SIG-M5 treated with dmso at 0.1 percent for 504 hours (cell line): ENCODE results near the gene GOLGA3.
"Not testable (repeated sequence)": the region's sequence is repeated elsewhere in the genome, so short reads cannot be mapped to it uniquely, and the experiment has no call there.

Experiments
- DNase-seq: peaks from one replicate; lab custom pipeline; 2025; ENCODE audit not compliant: unreplicated experiment; lab: John Stamatoyannopoulos, UW

GOLGA3 gene

DNA sequence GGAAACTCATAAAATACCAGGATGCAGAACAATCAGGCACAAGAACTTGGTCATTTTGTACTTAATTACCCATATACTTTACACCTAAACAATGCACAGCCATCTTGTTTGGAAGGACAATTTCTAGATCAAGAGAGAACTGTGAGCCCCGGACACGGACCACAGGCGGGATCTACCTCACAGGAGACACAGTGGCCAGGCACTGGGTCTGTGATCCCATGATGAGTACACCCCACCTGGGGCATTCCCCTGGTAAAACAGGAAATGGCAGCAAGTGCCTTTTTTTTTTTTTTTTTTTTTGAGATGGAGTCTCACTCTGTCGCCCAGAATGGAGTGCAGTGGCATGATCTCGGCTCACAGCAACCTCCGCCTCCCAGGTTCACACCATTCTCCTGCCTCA, 15.2 kb downstream of the GOLGA3 start:
- DNase-seq = no peak

DNA sequence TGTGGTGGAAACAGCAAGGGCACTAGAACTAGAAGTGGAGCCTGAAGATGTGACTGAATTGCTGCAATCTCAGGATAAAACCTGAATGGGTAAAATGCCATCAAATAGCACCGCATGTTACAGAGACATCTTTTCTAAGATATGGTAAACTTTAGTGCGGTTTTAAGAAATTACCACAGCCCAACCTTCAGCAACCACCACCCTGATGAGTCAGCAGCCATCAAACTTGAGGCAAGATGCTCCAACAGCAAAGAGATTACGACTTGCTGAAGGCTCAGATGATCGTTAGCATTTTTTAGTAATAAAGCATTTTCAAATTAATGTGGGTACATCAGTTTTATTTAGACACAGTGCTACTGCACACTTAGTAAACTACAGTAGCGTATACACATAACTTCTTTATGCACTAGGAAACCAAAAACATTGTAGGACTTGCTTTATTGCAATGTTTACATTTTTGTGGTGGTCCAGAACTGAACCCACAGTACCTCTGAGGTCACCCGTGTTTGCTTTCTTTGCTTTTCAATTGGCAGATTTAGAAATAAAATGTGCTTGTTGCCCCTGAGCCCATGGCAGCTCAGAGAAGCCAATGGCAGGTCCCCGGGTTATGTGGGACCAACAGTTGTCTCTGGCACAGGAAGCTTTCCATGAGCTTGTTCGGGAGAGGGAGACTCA, 15.9 kb downstream of the GOLGA3 start:
- no peak for DNase-seq

DNA sequence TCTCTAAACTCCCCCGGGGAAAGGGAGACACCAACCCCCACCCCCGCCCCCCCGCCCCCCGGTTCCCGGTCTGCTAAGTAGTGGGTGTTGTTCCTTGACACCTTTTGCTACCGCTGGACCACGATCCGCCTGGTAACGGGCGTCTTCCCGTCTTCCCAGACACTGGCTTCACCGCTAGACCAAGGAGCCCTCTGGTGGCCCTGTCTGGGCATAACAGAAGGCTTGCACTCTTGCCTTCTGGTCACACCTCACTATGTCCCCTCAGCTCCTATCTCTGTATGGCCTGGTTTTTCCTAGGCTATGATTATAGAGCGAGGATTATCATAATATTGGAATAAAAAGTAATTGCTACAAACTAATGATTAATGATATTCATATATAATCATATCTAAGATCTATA, 19.3 kb downstream of the GOLGA3 start:
- not testable (repeated sequence) for DNase-seq

DNA sequence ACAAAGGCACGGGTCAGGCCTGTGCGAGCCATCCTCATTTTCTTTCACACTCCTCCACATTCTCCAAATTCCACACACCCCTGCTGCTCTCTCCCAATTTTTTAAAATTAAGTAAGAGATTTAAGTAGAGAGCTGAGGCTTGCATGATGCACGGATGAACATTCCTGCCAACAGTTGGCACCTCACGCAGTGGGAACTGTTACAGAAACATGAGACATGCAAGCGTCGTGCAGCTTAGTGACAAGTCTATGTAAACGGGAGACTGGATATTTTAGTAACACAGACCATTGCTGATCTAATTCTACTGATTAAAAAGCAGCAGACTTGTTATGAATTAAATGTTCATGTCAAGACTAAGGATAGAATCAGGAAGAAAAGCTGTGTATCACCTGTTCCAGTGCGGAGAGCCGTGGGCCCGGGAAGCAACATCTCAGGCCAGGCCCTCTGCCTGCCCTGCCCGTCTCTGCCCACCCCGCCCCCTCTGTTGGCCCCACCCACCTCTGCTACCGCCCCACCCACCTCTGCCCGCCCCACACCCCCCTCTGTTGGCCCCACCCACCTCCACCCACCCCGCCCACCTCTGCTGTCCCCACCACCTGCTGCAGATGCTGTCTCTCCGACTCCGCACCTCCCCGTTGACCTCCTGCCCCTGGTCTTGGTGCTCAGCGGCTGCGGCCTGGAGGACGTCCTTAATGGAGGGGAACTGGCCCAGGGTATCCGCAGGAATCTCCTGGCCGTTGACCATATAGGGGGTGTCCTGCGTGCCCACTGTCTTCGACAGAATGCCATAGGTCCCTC, 21.2 kb downstream of the GOLGA3 start:
- no peak for DNase-seq

DNA sequence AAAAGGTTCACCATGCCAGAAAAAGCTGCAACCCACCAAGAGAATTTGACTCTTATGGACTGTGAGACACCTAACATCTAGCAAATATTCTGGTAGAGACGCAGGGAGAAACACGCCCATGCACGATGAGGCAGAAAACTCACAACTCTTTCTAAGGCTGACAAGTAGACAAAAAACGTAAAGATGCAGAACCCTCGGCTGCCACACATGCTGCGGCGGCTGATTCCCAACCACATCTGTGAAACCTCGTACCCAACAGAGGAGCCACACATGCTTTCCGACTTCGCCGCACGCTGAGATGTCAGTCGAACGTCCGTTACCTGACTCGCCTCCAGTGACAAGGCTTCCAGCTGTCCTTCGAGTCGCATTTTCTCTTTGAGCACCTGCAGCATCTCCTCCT, 21.8 kb downstream of the GOLGA3 start:
- DNase-seq = no peak

DNA sequence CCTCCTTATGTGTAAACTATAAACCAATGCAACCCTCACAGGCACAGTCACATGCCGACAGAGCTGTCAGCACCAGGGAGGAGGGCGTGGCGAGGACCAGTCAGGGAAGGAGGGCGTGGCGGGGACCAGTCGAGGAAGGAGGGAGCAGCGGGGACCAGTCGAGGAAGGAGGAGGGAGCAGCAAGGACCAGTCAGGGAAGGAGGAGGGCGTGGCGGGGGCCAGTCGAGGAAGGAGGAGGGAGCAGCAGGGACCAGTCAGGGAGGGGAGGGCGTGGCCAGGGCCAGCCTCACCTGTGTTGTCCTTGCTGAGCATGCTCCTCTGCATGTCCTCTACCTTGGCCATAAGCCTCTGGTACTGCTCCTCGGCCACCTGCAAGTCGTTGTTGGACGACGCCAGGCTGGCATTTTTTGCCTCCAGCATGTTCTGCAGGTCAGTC, 24.2 kb downstream of the GOLGA3 start:
- peak; percentile 56 for DNase-seq

DNA sequence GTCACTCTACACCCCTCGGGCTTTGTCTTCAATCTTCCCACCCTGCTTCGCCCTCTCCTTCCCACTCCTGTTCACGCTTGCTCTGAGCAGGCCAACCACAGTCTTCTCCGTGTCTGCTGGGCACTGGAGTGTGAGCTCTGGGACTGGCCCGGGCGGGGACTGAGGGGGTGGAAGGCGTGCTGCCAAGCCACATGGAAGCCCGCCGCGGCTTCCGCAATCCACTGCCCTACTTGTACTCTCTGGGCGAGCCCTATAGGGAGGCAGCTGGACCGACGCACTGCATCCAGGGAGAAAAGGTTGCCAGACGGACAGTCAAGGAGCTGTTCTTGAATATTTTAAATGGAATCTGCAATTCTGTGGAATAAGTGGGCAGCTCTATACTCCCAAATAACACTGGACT, 24.8 kb downstream of the GOLGA3 start:
- no peak for DNase-seq

DNA sequence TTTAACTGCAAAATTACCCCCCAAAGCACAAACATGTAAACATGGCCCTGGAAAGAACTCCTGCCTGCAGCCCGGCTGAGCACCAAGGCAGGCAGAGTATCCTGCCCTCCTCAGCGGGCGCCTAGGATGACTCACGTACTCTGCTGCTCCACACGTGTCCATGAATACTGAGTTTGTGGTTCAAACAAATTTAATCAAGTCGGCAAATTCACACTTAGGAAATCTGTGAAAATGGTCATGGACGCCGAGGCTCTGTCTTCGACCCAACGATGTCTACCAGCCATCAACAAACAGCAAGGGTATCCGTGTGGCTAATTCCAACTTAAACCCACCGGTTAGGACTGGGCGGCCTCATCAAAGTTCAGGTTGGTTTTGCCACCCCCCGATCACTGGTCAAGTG, 25.5 kb downstream of the GOLGA3 start:
- no peak for DNase-seq

DNA sequence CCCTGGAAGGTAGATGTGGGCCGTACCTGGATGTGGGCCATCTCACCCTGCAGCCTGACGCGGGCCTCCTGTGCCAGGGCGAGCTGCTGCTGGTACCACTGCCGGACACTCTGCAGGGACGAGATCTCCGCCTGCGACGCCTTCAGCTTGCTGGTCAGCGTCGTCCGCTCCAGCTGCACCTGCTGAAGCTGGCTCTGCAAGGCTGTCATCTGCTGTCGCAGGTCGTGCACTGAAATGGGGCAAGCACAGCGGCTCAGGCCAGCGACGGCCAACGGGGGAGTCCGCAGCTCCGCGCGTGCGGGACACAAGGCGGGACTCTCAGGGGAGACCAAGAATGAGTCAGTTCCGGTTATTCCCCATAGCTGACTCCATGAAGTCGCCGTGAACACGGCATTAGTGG, 26.9 kb downstream of the GOLGA3 start:
- DNase-seq = no peak

DNA sequence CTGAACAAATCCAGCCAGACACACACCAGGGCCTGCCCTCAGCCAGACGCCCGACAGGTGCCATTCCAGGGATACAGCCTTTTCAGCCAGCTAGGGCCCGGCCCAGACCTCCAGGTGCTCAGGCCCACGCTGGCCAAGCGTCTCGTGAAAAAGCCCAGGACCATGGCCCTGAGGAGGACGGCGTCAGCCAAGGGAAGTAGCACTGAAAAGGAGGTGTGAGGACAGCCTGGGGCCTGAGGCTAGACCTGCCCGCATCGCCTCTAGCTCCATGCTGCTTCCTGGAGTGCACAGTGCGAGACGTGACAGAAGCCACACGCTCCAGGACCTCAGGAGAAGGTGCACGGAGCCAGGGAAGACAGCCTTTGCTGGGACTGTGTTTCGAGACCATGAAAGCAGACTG, 29.8 kb downstream of the GOLGA3 start:
- no peak for DNase-seq

DNA sequence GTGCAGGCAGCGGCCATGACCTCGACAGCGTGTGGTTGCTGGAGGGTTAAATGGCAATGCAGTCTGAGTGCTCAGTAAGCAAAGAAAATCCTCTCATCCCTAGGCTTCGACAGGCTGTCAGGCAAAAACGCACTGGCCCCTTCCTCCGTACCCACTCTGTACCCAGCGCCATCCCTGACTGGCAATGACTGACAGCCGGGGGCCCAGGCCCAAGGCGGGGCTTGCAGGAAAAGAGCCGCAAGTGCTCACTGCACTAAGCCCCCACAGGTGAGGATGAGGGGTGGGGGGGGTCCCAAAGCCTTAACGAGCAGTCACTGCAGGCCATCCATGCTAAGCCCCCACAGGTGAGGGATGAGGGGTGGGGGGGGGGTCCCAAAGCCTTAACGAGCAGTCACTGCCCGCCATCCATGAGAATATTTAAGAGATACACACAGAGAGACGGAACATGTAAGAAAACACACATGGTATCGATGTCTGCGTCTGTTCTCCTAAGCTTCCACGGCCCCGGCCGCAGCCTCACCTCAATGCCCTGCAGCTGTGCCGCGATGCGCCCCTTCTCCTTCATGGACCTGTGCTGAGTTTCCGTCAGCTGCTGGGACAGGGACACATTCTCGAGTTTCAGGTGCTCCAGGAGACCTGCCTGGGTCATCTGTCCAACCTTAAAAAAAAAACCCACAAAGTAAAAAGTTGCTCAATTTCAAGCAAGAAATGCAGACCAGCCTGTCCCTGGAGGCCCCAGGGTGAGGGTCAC, 30.7 kb downstream of the GOLGA3 start:
- DNase-seq = no peak

DNA sequence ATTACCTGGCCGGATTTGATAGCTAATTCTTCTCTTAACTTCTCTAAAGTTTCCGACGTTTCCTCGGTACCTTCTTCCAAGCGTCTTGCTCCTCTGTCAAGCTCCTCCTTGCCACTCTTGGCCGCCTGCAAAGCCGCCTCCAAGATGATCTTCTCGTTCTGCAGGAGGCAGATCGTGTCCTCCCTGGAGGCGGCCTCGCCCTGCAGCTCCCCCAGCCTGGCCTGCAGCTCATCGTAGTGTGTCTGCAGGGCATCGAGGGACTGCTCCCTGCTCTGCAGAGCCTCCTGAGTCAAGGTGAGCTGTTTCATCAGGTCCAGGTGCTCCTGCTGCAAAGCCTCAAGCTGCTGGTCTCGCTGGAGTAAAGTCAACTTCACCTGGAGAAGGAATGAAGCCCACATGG, 32.8 kb downstream of the GOLGA3 start:
- no peak for DNase-seq

DNA sequence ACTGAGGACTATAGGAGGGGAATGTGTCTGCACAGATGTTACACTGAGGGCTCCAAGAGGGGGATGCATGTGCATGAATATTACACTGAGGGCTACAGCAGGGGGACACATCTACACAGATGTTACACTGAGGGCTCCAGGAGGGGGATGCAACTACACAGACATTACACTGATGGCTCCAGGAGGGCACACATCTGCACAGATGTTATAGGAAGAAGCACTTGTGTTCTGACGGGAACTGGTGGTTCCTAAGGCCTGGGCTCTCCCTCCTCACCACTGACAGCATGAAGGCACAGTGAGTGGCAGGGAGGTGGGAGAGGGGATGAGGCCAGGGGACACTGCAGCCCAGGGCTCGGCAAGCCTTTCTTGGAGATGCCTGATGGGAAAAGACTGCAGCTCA, 36.7 kb downstream of the GOLGA3 start:
- not testable (repeated sequence) for DNase-seq

DNA sequence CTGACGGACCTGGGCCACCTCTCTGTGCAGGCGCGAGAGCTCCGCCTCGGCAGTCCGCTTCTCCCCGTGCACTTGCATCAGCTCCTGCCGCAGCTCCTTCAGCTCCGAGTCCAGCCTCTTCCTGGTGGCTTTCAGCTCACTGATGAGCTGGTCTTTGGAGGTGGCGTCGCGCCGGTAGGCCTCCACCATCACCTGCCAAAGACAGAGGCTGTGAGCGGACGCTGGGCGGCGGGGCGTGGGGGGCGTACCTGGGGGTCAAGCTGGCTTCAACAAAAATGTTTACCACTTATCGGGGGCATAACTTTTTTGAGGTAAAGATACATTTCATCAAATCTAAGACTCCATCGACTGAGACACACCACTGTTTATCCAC, 39.6 kb downstream of the GOLGA3 start:
- no peak for DNase-seq

DNA sequence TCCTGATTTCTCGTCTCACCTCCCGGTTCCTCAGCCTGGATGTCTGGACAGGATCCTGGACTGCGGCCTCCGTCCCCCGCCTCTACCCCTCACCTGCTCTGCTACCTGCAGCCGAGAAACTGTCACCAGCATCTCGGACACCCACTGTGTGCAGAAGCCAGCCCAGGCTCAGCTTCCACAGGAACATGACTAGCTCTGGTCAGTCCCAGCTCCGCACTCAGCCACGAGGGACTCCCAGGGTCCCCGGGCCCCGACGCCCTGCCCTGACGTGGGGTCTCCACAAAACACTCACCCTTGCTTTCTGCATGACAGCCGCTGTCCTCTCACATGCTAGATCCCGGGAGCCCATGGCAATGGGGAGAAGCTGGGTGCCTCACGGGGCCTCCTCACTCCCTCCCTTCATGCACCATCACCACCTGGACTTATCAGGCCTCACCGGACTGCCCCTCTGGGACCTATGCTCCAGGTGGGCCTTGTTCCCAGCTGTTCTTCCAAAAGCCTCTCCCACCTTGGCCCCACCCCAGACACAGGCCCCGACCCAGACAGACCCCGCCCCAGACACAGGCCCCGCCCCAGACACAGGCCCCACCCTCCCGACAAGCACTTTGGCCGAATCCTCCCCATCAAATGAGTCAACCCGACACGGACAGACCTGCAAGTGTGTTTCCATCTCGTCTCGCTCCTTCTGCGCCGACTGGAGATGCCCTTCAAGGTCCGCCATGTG, 40.1 kb downstream of the GOLGA3 start:
- no peak for DNase-seq

DNA sequence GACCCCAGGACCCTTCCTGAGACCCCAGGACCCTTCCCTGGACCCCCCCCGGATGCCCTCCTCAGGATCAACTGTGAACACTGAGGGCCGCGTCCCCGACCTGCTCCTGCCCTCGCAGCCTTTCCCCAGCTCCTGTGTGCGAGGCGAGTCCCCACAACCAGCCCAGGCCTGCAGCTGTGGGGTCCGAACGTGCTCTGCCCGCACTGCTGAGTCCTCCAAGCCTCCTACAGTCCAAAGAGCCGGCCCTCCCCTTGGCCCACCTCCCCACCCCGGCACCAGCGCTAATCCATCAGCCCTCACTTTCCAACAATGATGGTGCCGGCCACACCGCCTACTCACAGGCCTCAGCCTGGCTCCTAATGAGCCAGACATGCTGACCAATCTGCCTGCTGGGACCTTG, 40.8 kb downstream of the GOLGA3 start:
- no peak for DNase-seq

DNA sequence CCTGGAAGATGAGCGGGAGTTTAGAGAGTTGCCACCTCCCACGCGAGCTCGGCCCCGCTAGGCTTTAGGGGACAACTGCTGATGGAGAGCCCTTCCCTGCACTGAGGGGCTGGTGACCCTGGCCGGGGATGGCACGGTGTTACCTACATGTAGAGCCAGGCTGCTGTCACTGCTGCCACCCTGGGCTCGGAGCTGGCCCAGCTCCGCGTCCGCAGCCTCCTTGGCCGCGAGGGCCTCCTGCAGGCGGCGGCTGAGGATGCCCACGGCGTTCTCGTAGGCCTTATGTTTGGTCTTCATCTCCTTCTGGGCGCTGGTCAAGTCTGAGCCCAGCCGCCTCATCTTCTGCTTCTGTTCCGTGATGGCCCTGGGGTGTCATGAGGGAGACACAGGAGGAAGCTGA, 42.5 kb downstream of the GOLGA3 start:
- DNase-seq = no peak

DNA sequence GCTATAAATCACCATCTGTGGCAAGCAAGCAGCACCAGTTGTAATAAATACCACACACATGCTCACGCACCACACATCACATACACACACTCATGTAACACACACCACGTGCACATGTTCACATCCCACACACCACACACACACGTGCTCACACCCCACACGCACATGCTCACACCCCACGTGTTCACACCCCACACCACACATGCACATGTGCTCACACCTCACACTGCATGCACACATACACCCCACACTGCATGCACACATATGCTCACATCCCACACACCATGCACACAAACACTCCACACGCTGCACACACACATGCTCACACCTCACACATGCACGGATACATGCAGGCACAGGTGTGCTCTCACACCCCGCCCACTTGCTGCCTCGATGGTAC, 44.1 kb downstream of the GOLGA3 start:
- DNase-seq = no peak

DNA sequence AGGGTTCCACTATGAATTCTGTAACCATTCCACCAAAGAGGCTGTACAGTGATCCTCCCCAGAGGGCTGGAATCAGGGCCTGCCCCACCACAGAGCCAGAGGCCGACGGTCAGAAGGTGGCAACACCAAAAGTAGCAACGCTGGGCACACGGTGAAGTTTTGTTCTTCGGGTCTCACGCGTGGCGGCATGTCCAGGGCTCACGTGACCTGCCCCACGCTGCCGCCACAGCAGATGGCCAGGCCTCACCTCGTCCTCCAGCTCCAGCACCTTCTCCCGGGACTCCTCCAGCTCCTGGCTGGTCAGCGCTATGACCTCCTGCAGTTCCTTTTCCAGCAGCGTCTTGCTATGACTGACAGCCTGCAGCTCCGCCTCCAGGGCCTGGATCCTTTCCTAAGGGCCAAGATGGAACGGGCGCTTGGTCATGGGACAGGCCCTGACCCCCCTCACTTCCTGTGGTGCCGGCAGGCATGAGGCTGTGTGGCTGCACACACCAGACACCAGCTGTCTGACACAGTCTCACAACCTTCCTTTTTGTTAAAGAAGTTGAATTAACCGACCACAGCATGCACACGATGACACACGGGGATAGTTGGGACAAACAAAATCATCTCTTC, 44.6 kb downstream of the GOLGA3 start:
- no peak for DNase-seq

DNA sequence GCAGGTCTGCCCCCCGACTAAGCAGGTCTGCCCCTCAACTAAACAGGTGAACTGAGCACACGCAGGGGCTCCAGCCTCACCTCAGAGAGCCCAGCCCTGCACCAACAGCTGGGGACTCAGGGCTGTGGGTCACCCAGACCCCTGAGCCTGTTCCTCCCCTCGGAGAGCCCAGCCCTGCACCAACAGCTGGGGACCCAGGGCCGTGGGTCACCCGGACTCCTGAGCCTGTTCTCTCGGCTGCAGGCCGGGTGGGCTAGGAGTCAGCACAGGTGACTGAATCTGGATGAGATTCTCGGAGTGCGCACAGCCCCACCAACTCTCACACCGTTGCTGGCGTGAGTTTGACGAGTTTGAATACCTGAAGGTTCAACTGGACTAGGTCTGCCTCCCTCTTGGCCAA, 46.7 kb downstream of the GOLGA3 start:
- DNase-seq = no peak

DNA sequence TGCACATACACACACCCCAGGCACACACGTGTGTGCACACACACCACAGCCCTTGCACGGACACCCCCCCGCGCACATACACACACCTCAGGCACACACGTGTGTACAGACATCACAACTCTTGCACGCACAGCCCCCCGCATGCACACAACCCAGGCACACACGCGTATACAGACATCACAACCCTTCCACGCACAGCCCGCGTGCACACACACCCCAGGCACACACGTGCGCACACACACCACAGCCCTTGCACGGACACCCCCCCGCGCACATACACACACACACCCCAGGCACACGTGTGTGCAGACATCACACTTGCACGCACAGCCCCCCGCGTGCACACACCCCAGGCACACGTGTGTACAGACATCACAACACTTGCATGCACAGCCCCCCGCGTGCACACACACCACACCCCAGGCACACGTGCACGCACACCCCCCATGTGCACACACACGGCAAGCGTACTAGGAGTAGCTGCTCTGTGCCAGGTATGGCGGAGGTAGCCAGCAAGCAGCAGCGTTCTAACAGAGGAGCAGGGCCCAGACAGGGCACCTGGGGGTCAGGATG, 48.8 kb downstream of the GOLGA3 start:
- DNase-seq = no peak
